C4-2B (cell line): ENCODE data around the gene RAB8A.

Experiments used
- ZFX ChIP-seq: fragments of 450-650 bp; IDR thresholded peaks from 2 replicates; pipeline ENCODE4 v1.6.1; 2017
- TF ChIP-seq, protein P1 (sequence below): fragments of 450-650 bp; conservative IDR thresholded peaks from 2 replicates; pipeline ENCODE4 v1.5.1; 2017; ENCODE audit warnings: mild to moderate bottlenecking

DNA sequence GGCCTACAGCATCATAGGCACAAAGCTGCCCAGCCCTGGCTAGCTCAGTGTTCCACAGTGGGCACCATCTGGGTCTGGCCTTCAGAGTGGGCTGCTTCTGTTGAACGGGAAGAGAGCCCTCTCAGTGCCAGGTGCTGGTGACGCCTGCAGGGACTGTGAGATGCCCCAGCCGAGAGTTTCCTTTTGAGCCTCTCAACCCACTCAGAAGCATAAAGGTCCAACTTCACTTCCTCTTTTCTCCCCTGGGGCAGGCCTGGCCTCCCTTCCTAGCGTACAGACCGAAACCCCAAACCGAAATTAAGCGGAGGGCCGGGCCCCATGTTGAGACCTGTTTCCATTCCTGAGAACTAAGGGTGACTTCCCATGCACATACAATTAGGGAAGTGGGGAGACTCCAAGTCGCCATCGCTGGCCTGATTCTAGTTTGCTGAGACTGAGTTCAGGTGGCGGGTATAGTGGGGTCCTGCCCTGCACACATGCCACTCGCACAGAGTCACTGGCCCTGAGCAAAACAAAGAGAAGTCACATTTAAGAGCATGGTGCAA, 6.9 kb downstream of the RAB8A start:
- TF ChIP-seq, protein P1, sequence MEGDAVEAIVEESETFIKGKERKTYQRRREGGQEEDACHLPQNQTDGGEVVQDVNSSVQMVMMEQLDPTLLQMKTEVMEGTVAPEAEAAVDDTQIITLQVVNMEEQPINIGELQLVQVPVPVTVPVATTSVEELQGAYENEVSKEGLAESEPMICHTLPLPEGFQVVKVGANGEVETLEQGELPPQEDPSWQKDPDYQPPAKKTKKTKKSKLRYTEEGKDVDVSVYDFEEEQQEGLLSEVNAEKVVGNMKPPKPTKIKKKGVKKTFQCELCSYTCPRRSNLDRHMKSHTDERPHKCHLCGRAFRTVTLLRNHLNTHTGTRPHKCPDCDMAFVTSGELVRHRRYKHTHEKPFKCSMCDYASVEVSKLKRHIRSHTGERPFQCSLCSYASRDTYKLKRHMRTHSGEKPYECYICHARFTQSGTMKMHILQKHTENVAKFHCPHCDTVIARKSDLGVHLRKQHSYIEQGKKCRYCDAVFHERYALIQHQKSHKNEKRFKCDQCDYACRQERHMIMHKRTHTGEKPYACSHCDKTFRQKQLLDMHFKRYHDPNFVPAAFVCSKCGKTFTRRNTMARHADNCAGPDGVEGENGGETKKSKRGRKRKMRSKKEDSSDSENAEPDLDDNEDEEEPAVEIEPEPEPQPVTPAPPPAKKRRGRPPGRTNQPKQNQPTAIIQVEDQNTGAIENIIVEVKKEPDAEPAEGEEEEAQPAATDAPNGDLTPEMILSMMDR = no peak
- no peak for TF ChIP-seq ZFX
